Measurements from ENCODE around the gene IGSF21.

Gene IGSF21

DNA sequence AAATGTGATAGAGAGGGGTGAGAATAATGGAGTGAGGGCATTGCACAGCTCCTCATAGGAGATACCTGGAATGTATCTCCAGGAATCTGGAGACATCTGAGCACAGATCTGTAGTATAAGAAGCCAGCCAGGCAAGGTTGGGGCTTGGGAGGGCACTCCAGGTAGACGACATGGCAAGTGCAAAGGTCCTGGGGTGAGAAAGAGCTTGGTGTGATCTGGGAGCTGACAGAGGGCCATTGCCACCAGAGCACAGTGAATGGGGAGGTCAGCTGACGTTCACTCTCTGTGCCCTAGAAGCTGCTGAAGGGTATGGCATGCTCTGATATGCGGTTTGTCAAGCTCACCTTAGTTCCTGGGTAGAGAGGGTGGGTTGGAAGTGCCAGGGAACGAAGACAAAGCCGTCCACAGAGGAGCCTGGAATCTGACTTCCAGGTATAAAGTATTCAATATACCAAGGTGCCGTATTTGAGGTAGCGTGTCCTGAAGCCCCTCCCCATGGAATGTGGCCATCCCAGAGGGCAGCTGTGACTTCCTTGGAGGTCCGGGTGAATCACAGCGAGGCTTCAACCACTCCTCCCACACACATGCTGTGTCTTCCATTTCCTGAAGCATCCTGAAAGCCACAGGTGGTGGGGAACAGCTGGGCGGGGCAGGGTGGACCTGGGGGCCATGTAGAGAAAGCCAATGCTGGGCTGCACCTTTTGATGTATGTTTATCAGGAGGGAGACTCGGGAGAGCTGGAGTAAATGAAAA is 190.5 kb downstream of the IGSF21 start:
- TF ChIP-seq, protein P1, sequence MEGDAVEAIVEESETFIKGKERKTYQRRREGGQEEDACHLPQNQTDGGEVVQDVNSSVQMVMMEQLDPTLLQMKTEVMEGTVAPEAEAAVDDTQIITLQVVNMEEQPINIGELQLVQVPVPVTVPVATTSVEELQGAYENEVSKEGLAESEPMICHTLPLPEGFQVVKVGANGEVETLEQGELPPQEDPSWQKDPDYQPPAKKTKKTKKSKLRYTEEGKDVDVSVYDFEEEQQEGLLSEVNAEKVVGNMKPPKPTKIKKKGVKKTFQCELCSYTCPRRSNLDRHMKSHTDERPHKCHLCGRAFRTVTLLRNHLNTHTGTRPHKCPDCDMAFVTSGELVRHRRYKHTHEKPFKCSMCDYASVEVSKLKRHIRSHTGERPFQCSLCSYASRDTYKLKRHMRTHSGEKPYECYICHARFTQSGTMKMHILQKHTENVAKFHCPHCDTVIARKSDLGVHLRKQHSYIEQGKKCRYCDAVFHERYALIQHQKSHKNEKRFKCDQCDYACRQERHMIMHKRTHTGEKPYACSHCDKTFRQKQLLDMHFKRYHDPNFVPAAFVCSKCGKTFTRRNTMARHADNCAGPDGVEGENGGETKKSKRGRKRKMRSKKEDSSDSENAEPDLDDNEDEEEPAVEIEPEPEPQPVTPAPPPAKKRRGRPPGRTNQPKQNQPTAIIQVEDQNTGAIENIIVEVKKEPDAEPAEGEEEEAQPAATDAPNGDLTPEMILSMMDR (IDR thresholded peaks at IDR 0.05): no peak
- no peak overlapping the region for H3K4me3 ChIP-seq
- H3K27ac ChIP-seq: no peak overlapping the region
- no peak for DNase-seq (ENCODE audit: low spot score)

DNA sequence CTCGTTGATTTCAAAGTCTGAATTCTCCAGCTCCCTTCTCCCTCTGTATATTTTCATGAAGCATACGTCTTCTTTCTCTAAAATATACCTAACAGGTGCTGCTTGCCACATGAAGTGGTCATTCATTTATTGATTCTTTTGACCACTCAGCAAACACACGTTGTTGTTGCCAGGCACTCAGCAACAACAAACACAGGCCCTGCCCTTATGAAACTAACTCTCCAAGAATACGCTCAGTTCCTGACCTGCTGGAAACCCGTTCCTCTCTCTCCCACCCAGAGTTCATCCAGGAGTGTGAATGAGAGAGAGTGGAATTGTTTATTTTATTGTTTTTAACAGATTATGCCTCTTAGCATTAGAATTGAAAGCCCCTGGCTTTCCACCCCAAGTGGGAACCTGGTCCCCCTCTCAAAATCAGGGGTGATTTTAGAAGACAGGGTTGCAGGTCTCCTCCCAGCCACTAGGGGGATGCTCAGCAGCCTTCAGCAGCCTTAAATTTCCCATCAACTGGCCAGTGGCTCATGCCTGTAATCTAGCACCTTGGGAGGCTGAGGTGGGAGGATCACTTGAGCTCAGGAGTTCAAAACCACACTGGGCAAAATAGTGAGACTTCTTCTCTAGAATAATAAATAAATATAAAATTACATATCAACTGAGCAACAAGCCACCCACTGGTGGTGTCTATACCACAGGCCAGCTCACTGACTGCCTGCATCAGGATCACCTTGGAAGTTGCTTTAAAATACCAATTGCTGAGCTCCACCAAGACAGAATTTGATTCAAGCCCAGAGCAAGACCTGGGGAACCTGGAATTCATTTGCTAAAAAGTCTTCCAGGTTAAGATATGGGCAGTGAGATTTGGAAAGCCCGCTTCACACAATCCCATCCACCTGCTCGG is 192.1 kb downstream of the IGSF21 start:
- TF ChIP-seq, protein P1 (IDR thresholded peaks at IDR 0.05): peak; percentile 42
- Histone ChIP-seq H3K27ac (no peak overlapping the region), H3K4me3 (no peak overlapping the region)
- no peak for DNase-seq (ENCODE audit: low spot score)

DNA sequence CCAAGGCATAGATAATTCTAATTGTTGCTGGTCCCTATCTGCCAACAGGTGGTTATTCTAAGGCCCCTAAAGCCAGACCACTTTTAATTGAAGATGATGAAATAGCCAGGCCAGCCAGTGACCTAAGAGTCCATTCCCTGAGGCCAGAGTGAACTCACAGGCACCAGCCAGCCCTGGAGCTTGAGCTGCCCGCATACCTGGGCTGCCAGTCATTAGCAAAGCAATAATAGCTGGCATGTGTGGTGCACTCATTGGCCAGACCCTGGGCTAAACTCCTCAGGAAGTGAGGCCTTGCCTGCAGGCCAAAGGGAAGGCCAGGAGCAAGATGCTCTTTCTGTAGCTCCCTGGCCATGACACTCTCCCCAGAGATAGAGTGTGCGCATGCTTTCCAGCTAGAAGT is 192.8 kb downstream of the IGSF21 start:
- Histone ChIP-seq H3K4me3 (no peak overlapping the region), H3K27ac (no peak overlapping the region)
- DNase-seq (ENCODE audit: low spot score): no peak
- TF ChIP-seq, protein P1 (IDR thresholded peaks at IDR 0.05): no peak

DNA sequence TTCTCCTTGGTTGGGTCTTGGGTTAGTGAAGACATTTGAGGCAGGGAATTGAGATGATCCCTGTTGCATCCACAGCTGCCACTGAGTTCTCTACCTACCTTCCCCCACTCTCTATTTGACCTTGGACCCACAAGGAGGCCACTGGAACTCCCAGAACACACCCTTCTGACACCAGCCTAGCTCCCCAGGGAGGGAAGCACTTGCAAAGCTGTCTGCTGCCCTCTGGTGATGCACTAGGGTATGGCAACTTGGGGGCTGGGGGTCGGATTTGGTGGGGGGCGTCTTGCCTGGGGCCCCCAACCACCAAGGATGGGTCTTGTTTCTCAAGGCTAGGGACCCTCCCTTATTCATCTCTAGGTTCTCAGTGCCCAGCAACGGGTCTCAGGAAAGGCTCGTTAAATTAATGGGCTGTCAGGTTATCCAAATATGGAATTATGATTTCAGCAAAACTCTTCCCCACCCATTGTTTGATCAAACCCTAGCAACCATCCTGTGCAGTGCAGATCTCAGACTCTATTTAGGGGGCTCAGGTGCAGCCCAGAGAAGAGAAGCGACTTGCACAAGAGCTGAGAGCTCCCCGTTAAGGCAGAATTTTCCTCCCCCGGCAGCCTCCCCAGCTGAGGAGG is 195.3 kb downstream of the IGSF21 start:
- DNase-seq (ENCODE audit: low spot score): no peak
- Histone ChIP-seq H3K27ac (no peak overlapping the region), H3K4me3 (no peak overlapping the region)
- TF ChIP-seq, protein P1 (IDR thresholded peaks at IDR 0.05): no peak

DNA sequence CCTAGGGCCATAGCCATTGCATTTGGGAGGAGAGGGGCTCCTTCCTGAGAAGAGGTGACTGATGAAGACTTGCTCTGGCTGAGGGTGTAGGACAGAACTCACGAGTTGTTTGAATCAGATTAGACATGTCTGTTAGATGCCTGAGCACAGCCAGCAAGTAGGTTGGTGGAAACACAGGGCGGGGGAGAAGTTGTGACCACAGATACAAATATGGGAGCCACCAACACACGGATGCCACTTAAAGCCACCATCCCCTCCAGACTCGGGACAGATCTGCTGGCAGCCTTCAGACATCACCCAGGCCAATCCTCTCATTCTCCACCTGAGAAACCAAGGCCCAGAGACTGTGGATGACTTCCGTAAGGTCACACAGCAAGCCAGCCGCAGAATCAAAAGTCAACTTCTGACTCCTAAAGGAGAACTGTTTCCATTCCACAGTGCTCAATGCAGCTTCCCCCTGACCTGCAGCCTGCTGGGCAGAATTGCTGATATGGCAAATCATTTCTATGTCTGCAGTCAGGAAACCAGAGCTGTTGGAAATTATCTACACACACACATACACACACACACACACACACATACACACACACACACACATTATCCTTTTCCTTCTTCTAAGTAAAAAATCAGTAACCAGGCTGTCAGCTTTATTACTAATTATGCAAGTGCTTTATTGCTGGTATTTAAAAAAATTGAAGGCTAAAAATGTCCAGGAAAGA is 196.7 kb downstream of the IGSF21 start:
- no peak overlapping the region for H3K4me3 ChIP-seq
- no peak overlapping the region for H3K27ac ChIP-seq
- TF ChIP-seq, protein P1 (IDR thresholded peaks at IDR 0.05): no peak
- no peak for DNase-seq (ENCODE audit: low spot score)

DNA sequence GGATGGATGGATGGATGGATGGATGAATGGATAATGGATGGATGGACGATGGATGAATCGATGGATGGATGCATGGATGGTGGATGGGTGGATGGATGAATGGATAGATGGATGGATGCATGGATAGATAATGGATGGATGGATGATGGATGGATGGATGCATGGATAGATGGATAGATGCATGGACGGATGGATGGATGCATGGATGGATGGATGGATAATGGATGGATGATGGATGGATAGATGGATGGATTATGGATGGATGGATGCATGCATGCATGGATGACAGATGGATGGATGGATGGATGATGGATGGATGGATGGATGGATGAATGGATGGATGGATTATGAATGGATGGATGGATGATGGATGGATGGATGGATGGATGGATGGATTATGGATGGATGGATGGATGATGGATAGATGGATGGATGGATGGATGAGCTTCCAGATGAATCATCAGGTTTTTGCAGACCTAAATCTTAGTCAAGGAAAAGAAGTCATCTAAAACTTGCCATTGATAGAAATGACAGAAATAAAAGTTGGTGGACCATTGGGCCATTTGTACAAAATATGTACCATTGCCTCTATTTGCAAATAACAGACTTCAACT is 197.7 kb downstream of the IGSF21 start:
- no peak for DNase-seq (ENCODE audit: low spot score)
- TF ChIP-seq, protein P1 (IDR thresholded peaks at IDR 0.05): no peak
- Histone ChIP-seq H3K27ac (no peak overlapping the region), H3K4me3 (no peak overlapping the region)
